CD4-positive, alpha-beta T cell treated with Interleukin-21 for 1 hour (primary cell): ENCODE data around the gene KRTCAP2.
"Not testable (repeated sequence)": the region's sequence is repeated elsewhere in the genome, so short reads cannot be mapped to it uniquely, and the experiment has no call there.

Source experiments
- DNase-seq: peaks from one replicate; pipeline ENCODE4 v3.0.0-alpha.2; 2020

Gene KRTCAP2

DNA sequence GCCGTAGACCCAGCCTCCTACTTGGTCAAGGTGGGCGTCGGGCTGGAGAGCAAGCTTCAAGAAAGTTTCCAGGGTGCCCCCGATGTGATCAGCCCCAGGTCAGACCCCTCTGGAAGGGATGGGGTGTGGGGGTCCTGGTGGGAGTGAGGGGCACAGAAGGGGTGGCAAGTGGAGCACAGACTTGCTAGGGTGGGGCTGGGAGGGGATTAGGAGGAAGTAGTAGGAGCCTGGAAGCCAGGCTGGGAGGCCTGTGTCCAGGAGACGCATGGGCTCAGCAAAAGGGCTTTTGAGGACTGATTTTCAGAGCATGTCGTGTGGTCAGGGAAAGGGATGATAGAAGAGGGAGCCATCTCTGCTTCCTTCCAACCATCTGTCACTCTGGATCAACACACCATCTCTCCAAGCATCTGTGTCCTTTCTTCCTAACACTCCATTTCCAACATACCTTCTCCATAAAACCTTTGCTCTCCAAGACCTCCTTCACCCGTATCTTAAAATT lies 9.0 kb upstream of the KRTCAP2 start:
- DNase-seq = no peak

DNA sequence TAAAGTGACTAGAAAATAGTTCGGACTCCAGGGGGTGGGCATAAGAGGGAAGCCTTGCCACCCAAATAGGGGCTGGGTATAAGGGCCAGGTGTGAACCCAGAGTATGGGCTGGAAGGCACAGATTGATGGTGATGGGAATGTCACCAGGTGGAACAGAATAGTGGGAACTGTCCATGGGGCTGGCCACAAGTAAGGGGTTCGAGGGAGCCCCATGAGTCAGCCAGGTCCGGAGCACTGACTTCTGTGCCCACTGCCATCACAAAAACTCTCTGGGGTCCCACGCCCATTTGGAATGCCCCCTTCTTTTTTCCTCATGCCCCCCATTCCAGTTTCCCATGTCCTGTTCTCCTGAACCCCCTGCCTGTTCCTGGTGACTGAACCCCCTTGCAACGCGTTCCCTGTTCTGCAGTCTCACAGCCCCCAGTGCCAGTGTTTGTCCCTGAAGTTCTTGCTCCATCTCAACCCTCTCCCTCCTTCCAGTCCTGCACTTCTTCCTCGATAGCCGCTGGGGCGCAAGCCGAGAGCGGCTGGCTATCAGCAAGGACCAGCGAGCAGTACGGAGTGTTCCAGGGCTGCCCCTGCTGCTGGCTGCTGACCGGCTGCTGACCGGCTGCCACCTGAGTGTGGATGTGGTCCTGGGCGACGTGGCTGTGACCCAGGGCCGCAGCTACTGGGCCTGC lies 8.4 kb upstream of the KRTCAP2 start:
- DNase-seq = no peak

DNA sequence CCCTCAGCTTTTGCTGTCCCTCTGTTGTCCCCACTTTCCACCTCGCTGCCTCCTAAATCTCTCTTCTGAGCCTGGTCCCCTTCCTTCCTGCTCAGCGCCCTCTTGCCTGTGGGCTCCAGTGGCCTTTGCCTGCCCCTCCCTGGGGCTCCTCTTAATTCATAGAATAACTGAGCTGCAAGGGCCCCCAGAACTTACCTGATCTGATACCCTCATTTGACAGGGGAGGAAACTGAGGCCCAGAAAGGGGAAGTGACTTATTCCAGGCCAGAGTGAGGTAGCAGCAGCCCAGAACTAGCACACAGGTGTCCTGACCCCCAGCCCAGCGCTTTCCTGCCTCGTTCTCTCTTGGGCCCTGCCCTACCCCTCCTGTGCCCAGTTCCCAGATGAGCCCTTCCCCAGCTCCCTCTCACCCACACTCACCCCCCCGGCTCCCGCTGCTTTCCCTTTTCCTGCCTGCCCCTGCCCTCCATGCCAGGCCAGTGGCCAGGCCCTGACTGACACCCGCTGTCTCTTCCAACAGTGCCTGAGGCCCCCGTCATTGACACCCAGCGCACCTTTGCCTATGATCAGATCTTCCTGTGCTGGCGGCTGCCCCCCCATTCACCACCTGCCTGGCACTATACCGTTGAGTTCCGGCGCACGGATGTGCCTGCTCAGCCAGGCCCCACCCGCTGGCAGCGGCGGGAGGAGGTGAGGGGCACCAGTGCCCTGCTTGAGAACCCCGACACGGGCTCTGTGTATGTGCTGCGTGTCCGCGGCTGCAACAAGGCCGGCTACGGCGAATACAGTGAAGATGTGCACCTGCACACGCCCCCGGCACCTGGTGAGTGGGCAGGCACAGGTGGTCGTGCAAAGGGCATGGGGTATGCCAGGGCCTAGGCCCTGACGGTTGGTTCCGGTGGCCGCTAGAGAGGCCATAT lies 6.3 kb upstream of the KRTCAP2 start:
- DNase-seq = no peak

DNA sequence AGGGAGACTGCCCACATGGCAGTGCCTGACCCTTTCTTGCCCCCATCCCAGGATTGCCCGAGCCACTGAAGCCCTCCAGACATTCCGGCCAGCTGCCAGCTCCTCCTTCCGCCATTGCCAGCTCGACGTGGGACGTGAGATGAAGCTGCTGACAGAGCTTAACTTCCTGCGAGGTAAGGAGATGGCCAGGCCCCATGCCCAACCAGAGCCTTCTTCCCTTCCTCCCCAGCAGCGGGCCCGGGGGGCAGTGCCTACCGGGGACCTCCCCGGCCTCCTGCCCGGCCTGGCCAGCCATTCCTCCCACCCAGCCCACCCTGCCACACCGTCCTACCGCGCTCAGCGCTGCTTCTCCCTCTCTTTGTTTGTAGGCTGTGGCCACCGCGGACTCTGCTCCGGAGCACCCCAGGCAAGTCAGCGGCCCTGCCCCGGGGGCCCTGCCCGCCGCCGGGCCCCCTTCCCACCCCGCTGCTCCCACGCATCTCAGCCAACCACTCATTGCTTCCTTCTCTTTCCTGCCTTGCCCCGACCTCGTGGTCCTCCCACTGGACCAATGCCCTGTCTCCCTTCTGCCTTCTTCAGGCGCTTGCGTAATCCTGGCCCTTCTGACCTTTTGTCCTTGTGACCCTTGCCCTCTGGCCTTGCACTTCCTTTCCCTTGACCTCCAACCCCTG lies 5.5 kb upstream of the KRTCAP2 start:
- DNase-seq = no peak

DNA sequence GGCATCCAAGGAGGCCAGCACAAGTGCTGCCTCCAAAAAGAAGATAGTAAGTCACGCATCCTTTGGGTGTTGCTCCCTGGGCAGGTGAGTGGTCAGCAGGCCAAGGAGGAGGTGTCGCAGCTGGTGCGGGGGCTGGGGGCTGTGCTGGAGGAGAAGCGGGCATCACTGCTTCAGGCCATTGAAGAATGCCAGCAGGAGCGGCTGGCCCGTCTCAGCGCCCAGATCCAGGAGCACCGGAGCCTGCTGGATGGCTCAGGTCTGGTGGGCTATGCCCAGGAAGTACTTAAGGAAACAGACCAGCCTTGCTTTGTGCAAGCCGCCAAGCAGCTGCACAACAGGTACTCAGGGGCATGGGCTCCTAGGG lies 4.8 kb upstream of the KRTCAP2 start:
- no peak for DNase-seq

DNA sequence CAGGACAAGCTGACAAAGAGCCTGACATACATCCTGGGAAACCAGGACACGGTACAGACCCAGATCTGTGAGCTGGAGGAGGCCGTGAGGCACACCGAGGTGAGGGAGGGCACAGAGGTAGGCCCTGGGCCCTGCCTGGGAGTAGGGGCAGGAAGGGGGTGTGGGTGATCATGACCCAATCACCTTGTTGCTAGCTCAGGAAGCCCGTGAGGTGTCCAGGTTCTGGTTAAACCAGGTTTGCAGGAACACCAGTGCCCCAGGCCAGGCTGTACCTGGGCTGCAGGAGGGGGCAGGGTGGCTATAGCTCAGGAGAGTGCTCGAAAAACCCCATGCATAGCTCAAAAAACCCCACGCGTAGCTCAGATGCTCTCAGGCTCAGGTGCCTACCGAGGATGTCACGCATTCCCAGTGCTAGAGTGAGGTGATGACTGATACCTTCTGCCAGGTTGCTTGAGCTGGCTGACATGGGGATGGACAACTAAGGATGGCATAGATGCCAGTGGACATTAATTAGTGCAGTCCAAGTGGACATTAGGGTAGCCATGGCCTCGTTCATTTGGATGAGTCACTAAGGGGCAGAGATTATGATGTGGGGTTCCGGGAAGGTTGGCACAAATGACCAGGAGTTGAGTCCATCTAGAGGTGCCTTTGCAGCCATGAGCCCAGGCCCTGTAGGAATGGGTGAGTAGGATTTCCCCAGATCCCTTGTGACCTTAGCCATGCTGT lies 4.3 kb upstream of the KRTCAP2 start:
- no peak for DNase-seq

DNA sequence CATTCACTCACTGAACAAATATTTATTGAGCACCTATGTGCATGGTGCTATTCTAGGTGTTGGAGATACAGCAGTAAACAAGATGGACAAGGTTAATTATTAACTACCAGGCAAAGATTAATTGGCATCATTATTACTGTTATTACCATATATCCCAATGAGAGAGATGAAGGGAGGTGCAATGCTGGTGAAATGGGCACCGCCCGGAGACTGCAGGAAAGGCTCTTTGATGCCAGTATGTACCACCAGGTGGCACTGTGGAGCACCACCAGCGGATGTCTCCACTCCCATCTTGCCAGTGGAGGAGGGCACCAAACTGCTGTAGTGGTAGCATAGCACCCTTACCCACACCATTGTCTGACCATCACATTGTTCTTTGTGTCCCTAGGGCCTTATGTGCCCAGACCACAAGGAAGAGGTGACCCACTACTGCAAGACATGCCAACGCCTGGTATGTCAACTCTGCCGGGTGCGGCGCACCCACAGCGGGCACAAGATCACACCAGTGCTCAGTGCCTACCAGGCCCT lies 3.5 kb upstream of the KRTCAP2 start:
- DNase-seq = peak; percentile 84

DNA sequence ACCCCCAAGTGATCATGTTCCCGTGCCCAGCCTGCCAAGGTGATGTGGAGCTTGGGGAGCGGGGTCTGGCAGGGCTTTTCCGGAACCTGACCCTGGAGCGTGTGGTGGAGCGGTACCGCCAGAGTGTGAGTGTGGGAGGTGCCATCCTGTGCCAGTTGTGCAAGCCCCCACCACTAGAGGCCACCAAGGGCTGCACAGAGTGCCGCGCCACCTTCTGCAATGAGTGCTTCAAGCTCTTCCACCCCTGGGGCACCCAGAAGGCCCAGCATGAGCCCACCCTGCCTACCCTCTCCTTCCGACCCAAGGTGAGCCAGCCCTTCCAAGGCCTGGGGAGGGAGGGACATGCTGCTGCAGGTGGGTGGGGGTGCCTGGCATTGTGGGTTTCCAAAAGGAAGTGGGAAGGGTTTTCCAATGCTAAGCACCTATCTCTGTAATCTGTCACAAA lies 2.8 kb upstream of the KRTCAP2 start:
- no peak for DNase-seq

DNA sequence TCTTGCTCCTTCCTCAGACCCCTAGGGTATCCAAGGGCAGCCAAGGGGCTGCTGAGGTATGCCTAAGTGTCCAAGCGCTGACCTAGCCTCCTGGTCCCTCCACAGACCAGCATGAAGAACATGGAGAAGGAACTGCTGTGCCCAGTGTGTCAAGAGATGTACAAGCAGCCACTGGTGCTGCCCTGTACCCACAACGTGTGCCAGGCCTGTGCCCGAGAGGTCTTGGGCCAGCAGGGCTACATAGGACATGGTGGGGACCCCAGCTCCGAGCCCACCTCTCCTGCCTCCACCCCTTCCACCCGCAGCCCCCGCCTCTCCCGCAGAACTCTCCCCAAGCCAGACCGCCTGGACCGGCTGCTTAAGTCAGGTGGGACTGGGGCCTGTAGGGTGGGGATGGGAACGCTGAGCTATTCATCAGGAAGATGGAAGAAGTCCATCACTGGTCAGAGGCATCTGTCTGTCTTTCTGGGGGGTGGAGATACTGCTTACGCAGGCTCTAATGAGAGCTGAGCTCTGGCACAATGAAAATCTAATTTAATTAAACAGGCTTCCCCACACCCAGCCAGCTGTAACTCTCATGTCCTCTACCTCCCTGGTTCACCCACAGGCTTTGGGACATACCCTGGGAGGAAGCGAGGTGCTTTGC lies 2.3 kb upstream of the KRTCAP2 start:
- DNase-seq = no peak

DNA sequence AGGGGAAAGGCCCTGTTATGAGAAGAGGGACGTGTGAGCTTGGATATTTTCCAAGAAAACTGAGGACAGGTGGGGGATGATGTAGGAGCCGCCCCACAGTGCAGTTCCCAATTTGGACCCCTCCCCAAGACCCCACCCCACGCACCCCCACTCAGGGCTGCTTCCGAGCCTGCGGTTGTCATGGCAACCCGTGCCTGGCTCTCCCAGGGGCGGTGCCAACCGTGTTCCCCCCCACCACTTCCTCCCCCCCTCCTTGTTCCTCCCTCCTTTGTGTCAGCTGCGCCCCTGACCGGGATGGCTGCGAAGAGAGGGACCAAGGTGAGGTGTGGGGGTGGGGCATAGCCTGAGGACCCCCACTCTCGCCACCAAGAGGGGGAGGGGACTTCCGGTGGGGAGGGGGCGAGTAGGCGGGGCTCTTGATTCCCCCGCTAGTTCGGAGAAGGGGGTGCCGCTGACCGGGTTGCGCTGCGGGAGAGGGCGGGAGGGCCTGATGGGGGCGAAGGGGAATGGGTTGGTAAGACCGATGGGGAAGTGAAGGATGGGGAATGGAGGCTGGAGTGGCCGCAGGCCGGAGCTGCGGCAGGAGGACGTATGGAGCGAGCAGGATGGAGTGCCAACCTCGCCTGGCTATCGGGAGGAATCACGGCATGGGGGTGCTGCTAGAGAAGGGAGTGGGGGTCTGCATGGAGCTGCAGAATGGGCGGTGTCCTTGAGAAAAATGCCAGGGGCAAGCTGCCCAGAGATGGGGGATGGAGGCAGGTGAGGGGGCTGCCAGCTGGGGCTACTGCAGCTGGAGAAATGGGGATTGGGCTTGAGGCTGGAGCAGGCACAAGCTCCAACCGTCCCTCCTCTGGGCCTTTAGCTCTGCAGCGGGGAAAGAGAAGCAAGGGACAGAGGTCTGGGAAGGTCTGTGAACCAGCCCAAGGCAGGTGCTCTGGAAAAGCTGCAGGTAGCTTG lies 1.5 kb upstream of the KRTCAP2 start:
- peak; percentile 74 for DNase-seq

DNA sequence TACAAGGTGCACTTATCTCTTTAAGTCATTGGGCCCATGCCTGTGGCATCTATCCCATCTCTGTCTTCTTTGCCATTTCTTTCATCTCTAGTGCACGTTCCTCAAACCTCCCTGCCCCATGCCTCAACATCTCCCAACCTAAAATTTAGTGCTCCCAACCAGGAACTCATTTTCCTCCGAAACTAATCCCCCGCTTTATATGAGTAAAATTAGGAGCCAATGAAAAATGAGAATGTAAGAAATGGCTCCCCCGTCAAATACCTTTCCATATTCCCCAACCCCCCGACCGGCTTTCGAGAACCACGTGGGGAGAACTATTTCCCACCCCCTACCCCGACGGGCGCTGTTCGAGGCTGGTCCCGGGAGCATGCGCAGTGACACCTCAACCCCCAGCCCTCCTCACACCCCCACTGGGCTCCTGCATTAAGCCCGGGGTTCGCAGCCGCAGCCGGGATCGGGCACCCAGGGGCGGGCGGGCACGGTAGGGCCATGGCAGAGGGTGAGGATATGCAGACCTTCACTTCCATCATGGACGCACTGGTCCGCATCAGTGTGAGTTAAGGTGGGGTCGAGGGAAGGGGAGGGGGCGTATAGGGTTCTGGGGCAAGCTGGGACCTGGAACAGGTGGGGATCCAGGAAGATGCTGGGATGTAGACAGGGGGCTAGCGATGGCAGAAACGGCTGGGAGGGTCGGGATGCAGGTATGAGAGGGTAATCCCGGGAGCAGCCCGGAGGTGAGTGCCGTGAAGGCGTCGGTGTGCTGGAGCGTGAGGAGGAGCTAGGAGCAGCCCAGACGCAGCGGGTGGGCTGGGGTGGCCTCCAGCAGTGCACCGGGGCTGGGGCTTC lies 597 bp upstream of the KRTCAP2 start, which contains the start of gene TRIM46:
TSS of gene TRIM46 (plus strand) at position 372 of the 846 bp plus-strand sequence. CDS start at position 490, 118 bp downstream.
- peak; percentile 77 for DNase-seq

DNA sequence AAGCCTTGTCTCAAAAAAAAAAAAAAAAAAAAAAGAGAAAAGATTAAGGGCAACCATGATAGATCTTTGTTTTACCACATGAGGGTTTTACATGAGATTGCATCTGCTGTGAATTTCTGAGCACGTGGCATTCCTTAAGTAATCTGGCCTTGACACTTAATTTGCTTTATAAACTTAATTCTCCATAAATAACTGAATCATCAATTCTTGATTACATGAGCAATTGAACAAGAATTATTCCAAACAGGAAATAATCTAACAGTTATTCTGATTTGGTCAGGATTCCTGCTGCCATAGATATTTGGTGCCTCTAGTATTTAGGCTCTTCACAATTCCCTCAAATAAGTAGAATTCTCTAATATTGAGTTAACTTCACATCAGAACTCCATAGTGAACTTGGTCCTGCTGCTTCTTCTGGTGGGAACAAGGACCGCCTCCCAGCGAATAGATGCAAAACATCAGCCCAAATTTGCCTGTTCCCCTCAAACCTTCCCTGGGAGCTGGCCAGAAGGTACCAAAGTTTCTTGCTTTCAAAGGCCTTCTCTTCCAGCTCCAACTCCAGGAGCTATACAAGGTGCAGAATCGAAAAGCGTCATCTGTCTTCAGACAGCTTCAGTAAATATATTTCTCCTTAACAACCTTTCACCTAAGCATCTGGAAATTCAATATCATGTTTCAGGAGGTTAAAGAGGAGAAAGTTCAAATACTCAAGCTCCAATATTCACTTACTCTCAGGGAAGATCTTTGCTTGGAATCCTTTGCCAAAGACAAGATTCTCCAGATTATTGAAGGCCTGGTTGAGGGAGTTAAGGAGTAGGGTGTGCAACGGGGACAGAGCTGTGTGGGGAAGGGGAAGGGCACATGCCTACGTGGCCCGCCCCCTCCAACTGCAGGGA lies 1.0 kb downstream of the KRTCAP2 start:
- no peak for DNase-seq

DNA sequence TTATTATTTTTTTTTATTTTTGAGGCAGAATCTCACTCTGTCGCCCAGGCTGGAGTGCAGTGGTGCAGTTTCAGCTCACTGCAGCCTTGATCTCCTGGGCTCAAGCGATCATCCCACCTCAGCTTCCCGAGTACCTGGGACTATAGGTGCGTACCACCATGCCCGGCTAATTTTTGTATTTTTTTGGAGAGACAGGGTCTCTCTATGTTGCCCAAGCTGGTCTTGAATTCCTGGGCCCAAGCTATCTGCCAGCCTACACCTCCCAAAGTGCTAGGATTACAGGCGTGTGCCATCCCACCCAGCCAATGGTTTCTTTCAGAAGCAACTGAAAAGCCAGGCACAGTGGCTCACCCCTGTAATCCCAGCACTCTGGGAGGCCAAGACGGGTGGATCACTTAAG lies 2.3 kb downstream of the KRTCAP2 start:
- no peak for DNase-seq

DNA sequence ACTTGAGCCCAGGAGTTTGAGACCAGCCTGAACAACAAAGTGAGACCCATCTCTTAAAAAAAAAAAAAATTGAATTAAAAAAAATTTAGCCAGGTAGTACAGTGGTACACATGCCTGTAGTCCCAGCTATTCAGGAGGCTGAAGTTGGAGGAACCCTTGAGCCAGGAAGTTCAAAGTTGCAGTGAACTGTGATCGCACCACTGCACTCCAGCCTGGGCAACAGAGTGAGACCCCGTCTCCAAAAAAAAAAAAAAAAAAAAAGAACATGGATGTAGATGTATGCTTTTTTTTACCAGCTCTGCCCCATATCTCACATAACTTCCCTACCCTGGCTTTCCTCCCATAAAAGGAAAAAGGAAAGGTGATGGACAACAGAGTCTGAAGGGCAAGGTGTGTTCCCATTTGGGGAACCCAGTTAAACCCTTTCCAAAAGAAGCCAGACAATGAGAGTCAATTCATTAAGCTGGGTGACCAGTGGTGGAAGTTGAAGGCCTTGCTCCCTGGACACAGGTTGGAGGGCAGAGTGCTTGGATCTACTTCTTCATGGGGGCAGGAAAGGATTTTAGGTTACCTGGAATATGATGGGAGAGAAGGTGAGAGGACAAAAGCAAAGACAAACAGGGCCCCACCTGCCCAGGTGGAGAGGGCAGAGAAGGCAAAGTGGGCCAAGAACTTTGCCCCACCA lies 2.9 kb downstream of the KRTCAP2 start:
- DNase-seq = no peak

DNA sequence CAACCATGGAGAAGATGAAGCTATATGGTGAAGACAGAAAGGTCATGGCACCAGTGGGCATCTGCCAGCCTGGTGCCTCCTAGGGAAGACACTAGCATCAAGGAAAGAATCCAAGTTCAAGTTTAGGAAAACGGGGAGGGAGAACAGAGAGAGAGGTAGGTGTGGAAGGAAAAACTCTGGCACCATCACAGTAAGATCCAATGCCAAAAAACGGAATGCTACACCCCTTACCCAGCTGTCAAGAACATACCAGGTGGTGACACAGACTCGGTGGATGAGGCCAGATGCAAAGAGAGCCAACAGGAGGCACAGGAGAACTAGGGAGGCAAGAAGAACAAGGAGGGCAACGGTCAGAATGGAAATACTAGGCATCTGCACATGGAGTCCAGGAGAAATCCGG lies 3.6 kb downstream of the KRTCAP2 start:
- DNase-seq = no peak

DNA sequence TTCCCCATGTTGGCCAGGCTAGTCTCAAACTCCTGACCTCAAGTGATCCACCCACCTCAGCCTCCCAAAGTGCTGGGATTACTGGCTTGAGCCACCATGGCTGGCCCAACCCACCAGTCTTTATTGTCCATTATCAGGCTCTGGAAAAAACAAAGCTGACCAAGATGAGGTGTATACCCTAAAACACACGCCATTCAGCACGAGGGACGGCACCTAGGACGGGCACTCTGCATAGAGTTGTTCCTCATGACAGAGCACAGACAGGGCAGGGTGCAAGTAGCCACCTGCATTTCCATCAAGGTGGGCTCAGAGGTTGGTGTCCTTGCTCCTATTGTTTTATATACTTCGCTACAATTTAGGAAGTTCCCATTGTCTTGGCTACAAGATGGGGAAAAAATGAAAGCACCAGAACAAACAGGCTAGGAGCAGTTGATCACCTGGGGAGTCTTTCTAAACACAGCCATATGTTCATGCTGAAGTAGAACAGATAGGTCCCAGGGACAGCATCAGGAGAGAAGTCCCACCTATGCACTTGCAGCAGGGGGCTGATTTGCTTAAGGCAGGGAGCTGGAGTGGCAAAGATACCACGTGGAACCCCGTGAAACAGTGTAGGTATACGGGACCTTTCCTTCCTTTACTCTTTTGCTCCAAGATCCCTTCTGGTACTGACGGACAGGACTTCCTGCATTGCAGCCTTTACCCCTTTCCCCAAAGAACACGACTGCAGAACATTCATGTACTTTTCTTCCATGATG lies 4.5 kb downstream of the KRTCAP2 start:
- DNase-seq = no peak

DNA sequence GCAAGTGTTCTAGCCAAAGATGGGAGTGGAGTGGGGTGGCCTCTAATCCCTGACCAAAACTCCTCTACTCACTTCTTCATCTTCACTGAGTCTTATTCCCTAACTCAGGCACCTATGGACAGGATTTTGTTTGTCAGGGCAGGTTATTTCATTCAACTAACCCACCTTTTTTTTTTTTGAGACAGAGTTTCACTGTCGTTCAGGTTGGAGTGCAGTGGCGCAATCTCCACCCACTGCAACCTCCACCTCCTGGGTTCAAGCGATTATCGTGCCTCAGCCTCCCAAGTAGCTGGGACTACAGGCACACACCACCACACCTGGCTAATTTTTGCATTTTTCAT lies 5.0 kb downstream of the KRTCAP2 start:
- not testable (repeated sequence) for DNase-seq
